K562 (cell line): ENCODE results near the gene CCDC124. TPM values are rescaled to one million over a fixed set of nuclear protein-coding genes. Genes with fewer than 3 reads are reported as not detected.

Source experiments
- BACH1 ChIP-seq: fragments of 200-800 bp; sonication (Bioruptor generic); IDR thresholded peaks from 2 replicates; pipeline ENCODE4 v1.6.1; 2016; ENCODE audit warnings: missing genetic modification characterization, missing compliant biosample characterization
- CBFA2T2 ChIP-seq: fragments of 450-650 bp; conservative IDR thresholded peaks from 2 replicates; pipeline ENCODE4 v1.6.1; 2017; ENCODE audit warnings: mild to moderate bottlenecking
- CEBPZ ChIP-seq: fragments of 150-350 bp; IDR thresholded peaks from 2 replicates; pipeline ENCODE4 v1.6.1; 2014; ENCODE audit warnings: low read depth, mild to moderate bottlenecking, low read length, borderline replicate concordance
- ETS2 ChIP-seq: IDR thresholded peaks from 2 replicates; pipeline ENCODE4 v1.6.1; 2016; ENCODE audit warnings: borderline replicate concordance, missing genetic modification characterization, mild to moderate bottlenecking, moderate library complexity, missing compliant biosample characterization; ENCODE audit not compliant: poor library complexity, severe bottlenecking
- NCOA2 ChIP-seq, 2 experiments: fragments of 450-650 bp; IDR thresholded peaks; 2 replicates each; pipeline ENCODE4 v1.6.1; 2018; ENCODE audit warnings: mild to moderate bottlenecking in 2 of 2, moderate library complexity in 1 of 2; ENCODE audit not compliant: partially characterized antibody in 2 of 2
- PHF8 ChIP-seq: fragments of 200-600 bp; sonication (generic); IDR thresholded peaks from 2 replicates; pipeline ENCODE4 v1.6.1; 2012; ENCODE audit warnings: mixed run types, mild to moderate bottlenecking, inconsistent platforms, low read length, moderate library complexity, borderline replicate concordance
- POLR3G ChIP-seq: IDR thresholded peaks from 2 replicates; pipeline ENCODE4 v1.6.1; 2011; ENCODE audit not compliant: insufficient read length, insufficient replicate concordance; ENCODE audit errors: extremely low read depth
- RBM14 ChIP-seq: fragments of 200-400 bp; formaldehyde crosslinking; IDR thresholded peaks from 2 replicates; pipeline ENCODE4 v1.6.1; 2018; ENCODE audit warnings: low read depth, mild to moderate bottlenecking, low read length, moderate library complexity, borderline replicate concordance; ENCODE audit not compliant: insufficient read depth
- SAP30 ChIP-seq: fragments of 200-600 bp; sonication (generic); IDR thresholded peaks from 2 replicates; pipeline ENCODE4 v1.6.1; 2012; ENCODE audit warnings: borderline replicate concordance, low read depth, mild to moderate bottlenecking, moderate library complexity, low read length, control low read depth, inconsistent platforms; ENCODE audit not compliant: insufficient read depth, poor library complexity, severe bottlenecking
- ZBED1 ChIP-seq: IDR thresholded peaks from 2 replicates; pipeline ENCODE4 v1.6.1; 2014
- ZC3H11A ChIP-seq: IDR thresholded peaks from 2 replicates; pipeline ENCODE4 v1.6.1; 2012; ENCODE audit warnings: low read depth, low read length, improper control_type of control experiment
- ZNF280B ChIP-seq: fragments of 250-450 bp; sonication (Bioruptor Pico); IDR thresholded peaks from 2 replicates; pipeline ENCODE4 v1.5.1; 2021; ENCODE audit warnings: mild to moderate bottlenecking
- ZNF518B ChIP-seq: fragments of 250-450 bp; sonication (Bioruptor Pico); IDR thresholded peaks from 2 replicates; pipeline ENCODE4 v1.5.0; 2021; ENCODE audit warnings: mild to moderate bottlenecking, moderate library complexity
- ZSCAN32 ChIP-seq: fragments of 450-650 bp; formaldehyde crosslinking; IDR thresholded peaks from 2 replicates; pipeline ENCODE4 v1.4.0; 2020; ENCODE audit warnings: mild to moderate bottlenecking, moderate library complexity
- polyA plus RNA-seq, 8 experiments: library from polyadenylated mRNA; depleted of rRNA in 4 of 8; stranded (reverse) in 5 of 8; unstranded in 3 of 8; fragments of >200 nt; fragmentation: Nextera tagmentation in 2 of 8; fragmentation: Illumina TruSeq in 1 of 8; extraction: Ambion mirVana in 2 of 8; extraction: Trizol in 1 of 8; gene quantifications; 2 replicates each; pipeline versions ENCODE4 v1.2.1 to v1.2.3, GENCODE V29; 2011 to 2014; ENCODE audit warnings: inconsistent platforms in 1 of 8, missing spikeins in 1 of 8
- total RNA-seq, 7 experiments: library from RNA; depleted of rRNA in 6 of 7; stranded (reverse); fragments of >200 nt in 6 of 7; fragmentation: Illumina TruSeq in 2 of 7; extraction: Trizol in 2 of 7; gene quantifications; 2 replicates each; pipeline versions ENCODE4 v1.2.1 to v1.2.3, GENCODE V29; 2011 to 2021; ENCODE audit warnings: low replicate concordance in 1 of 7
- TF ChIP-seq, protein P1 (sequence below), 2 experiments: fragments of 250-450 bp in 1 of 2; fragments of 450-650 bp in 1 of 2; sonication (Bioruptor Pico) in 1 of 2; IDR thresholded peaks; 2 replicates each; pipeline versions ENCODE4 v1.6.1 to v1.8.0; 2016 to 2021; ENCODE audit warnings: mild to moderate bottlenecking in 2 of 2, moderate library complexity in 2 of 2, missing compliant biosample characterization in 1 of 2, missing genetic modification characterization in 1 of 2

Gene CCDC124
- total and polyA plus RNA-seq, 9 of the 15 experiments (the other 6 are each of a cell fraction or from before 2014, with no cell fraction given): 5.8 to 234 (median 40.1) TPM

- TF ChIP-seq SAP30 (peak; percentile 49), CEBPZ (no peak), ETS2 (no peak), NCOA2 (IDR thresholded peaks at IDR 0.05; ENCODE audit: partially characterized antibody in 2 of 2) (no peak), RBM14 (no peak), ZNF280B (no peak), CBFA2T2 (no peak), ZC3H11A (no peak), POLR3G (no peak), PHF8 (peak; percentile 27; the same call in 1 of the 2 replicates), BACH1 (no peak), ZSCAN32 (no peak), ZNF518B (CRISPR knock-in tag) (no peak), ZBED1 (no peak)
- TF ChIP-seq, protein P1, sequence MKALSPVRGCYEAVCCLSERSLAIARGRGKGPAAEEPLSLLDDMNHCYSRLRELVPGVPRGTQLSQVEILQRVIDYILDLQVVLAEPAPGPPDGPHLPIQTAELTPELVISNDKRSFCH (CRISPR knock-in tag; IDR thresholded peaks at IDR 0.05): no peak
- TF ChIP-seq, protein P1 (tag; IDR thresholded peaks at IDR 0.05): no peak
Measured at GRCh38 chr19:17946965-17947784, 14.4 kb downstream of the CCDC124 start (continued).
